H1 (cell line): ENCODE measurements around the gene LRRC49. TPM values are rescaled to one million over a fixed set of nuclear protein-coding genes. Genes with fewer than 3 reads are reported as not detected.

Source experiments
- CTCF ChIA-PET: fragments of 300-600 bp; sonication (Branson Sonifier 250); formaldehyde crosslinking; loops from one replicate; lab custom pipeline; 2021; ENCODE audit not compliant: partially characterized antibody; lab: Charles Lee
- POLR2A ChIA-PET: fragments of 300-600 bp; sonication (Branson Sonifier 250); formaldehyde crosslinking; loops from one replicate; lab custom pipeline; 2021; ENCODE audit warnings: inconsistent platforms; ENCODE audit not compliant: partially characterized antibody; lab: Charles Lee
- DNase-seq, 2 experiments: peaks; one replicate each; pipeline versions ENCODE4 v3.0.0 to v3.0.0-alpha.2; 2010 to 2022; ENCODE audit warnings: low spot score in 2 of 2, low read depth in 1 of 2, mixed read lengths in 1 of 2
- FAIRE-seq: peaks from 2 replicates; lab custom pipeline; 2011; peaks lifted over from hg19 to GRCh38; lab: Jason Lieb, UNC
- H2AFZ ChIP-seq: 2 replicates; pipeline ENCODE4 v1.8.1; 2012; ENCODE audit warnings: low read length, inconsistent platforms
- H2AK5ac ChIP-seq: 2 replicates; pipeline ENCODE4 v1.6.1; 2013; ENCODE audit warnings: low read depth, low read length
- H2BK120ac ChIP-seq: replicated peaks from 2 replicates; pipeline ENCODE3; 2013; ENCODE audit warnings: low read depth, low read length, inconsistent platforms
- H2BK12ac ChIP-seq: 2 replicates; pipeline ENCODE4 v1.6.1; 2013; ENCODE audit warnings: low read depth, low read length
- H2BK15ac ChIP-seq: 2 replicates; pipeline ENCODE4 v1.6.1; 2013; ENCODE audit warnings: low read length
- H2BK20ac ChIP-seq: 2 replicates; pipeline ENCODE4 v1.6.1; 2013; ENCODE audit warnings: low read length
- H2BK5ac ChIP-seq: 2 replicates; pipeline ENCODE4 v1.6.1; 2013; ENCODE audit warnings: low read depth, low read length
- H3K14ac ChIP-seq: 2 replicates; pipeline ENCODE4 v1.6.1; 2013; ENCODE audit warnings: inconsistent platforms; ENCODE audit not compliant: insufficient read length
- H3K18ac ChIP-seq: 2 replicates; pipeline ENCODE4 v1.6.1; 2013; ENCODE audit warnings: low read length; ENCODE audit errors: extremely low read depth
- H3K23ac ChIP-seq: 2 replicates; pipeline ENCODE4 v1.6.1; 2013; ENCODE audit warnings: inconsistent platforms; ENCODE audit not compliant: insufficient read length
- H3K23me2 ChIP-seq: 2 replicates; pipeline ENCODE4 v1.6.1; 2013; ENCODE audit warnings: low read depth, low read length
- H3K27ac ChIP-seq: 2 replicates; pipeline ENCODE4 v1.6.1; 2011; ENCODE audit warnings: low read depth, low read length, inconsistent platforms
- H3K27me3 ChIP-seq, 4 experiments: replicated peaks in 1 of 4; 1 replicate in 1 of 4; 2 replicates in 3 of 4; pipeline versions ENCODE4 v1.6.1 to v1.8.1; 2011 to 2013; ENCODE audit warnings: low read length in 3 of 4, mild to moderate bottlenecking in 3 of 4, inconsistent platforms in 2 of 4, mixed read lengths in 2 of 4, moderate library complexity in 1 of 4; ENCODE audit not compliant: control insufficient read depth in 3 of 4, insufficient read depth in 3 of 4; ENCODE audit errors: extremely low read depth in 1 of 4
- H3K36me3 ChIP-seq, 4 experiments: 2 replicates each; pipeline versions ENCODE4 v1.6.1 to v1.8.1; 2011 to 2013; ENCODE audit warnings: mild to moderate bottlenecking in 4 of 4, low read length in 3 of 4, moderate library complexity in 2 of 4, control low read depth in 1 of 4, inconsistent platforms in 1 of 4; ENCODE audit not compliant: insufficient read depth in 4 of 4, control insufficient read depth in 2 of 4
- H3K4ac ChIP-seq: replicated peaks from 2 replicates; pipeline ENCODE3; 2013; ENCODE audit warnings: low read length, low read depth, mixed read lengths, inconsistent platforms; ENCODE audit not compliant: insufficient read length
- H3K4me1 ChIP-seq, 4 experiments: replicated peaks in 1 of 4; 1 replicate in 1 of 4; 2 replicates in 3 of 4; pipeline versions ENCODE4 v1.6.1 to v1.8.1; 2011 to 2013; ENCODE audit warnings: low read length in 3 of 4, inconsistent platforms in 2 of 4, mixed read lengths in 1 of 4; ENCODE audit not compliant: insufficient read depth in 4 of 4, control insufficient read depth in 3 of 4
- H3K4me2 ChIP-seq, 2 experiments: 2 replicates each; pipeline versions ENCODE4 v1.6.1 to v1.8.1; 2011 to 2013; ENCODE audit warnings: low read depth in 2 of 2, low read length in 2 of 2, control low read depth in 1 of 2, inconsistent platforms in 1 of 2, mild to moderate bottlenecking in 1 of 2; ENCODE audit not compliant: insufficient read depth in 1 of 2
- H3K4me3 ChIP-seq, 4 experiments: fragments of 200-600, 300-600 bp in 1 of 4; sonication (generic), shearing (Covaris generic), sonication (Bioruptor Twin) in 1 of 4; 2 replicates each; pipeline versions ENCODE4 v1.5.1 to v1.8.1; 2011 to 2016; ENCODE audit warnings: low read length in 4 of 4, low read depth in 3 of 4, control low read depth in 2 of 4, inconsistent platforms in 2 of 4, mild to moderate bottlenecking in 2 of 4, mixed read lengths in 1 of 4, moderate library complexity in 1 of 4; ENCODE audit not compliant: insufficient read depth in 2 of 4; ENCODE audit errors: extremely low read depth in 1 of 4
- H3K56ac ChIP-seq: replicated peaks from 2 replicates; pipeline ENCODE3; 2013; ENCODE audit warnings: low read depth, mild to moderate bottlenecking, mixed read lengths, low read length, inconsistent platforms; ENCODE audit not compliant: insufficient read length
- H3K79me1 ChIP-seq: 2 replicates; pipeline ENCODE4 v1.6.1; 2013; ENCODE audit warnings: low read depth, low read length, control low read depth
- H3K79me2 ChIP-seq, 2 experiments: 2 replicates each; pipeline versions ENCODE4 v1.6.1 to v1.8.1; 2012 to 2013; ENCODE audit warnings: low read length in 2 of 2, mild to moderate bottlenecking in 2 of 2, inconsistent platforms in 1 of 2; ENCODE audit not compliant: insufficient read depth in 2 of 2, control insufficient read depth in 1 of 2
- H3K9ac ChIP-seq, 4 experiments: replicated peaks in 1 of 4; 1 replicate in 1 of 4; 2 replicates in 3 of 4; pipeline versions ENCODE4 v1.6.1 to v1.8.1; 2011 to 2013; ENCODE audit warnings: low read depth in 3 of 4, low read length in 3 of 4, control low read depth in 2 of 4, mild to moderate bottlenecking in 2 of 4, moderate library complexity in 2 of 4, inconsistent platforms in 1 of 4; ENCODE audit errors: extremely low read depth in 1 of 4
- H3K9me3 ChIP-seq, 2 experiments: 2 replicates each; pipeline versions ENCODE4 v1.6.1 to v1.8.1; 2012 to 2013; ENCODE audit warnings: mild to moderate bottlenecking in 2 of 2, moderate library complexity in 2 of 2, control low read depth in 1 of 2, inconsistent platforms in 1 of 2, low read depth in 1 of 2, low read length in 1 of 2, mixed read lengths in 1 of 2; ENCODE audit not compliant: insufficient read depth in 2 of 2
- H4K20me1 ChIP-seq, 2 experiments: replicated peaks in 1 of 2; 2 replicates each; pipeline versions ENCODE3 to v1.8.1; 2011 to 2013; ENCODE audit warnings: inconsistent platforms in 2 of 2, low read length in 2 of 2, mild to moderate bottlenecking in 1 of 2; ENCODE audit not compliant: insufficient read depth in 2 of 2, control insufficient read depth in 1 of 2
- H4K5ac ChIP-seq: 2 replicates; pipeline ENCODE4 v1.6.1; 2013; ENCODE audit warnings: low read length, low read depth, mixed read lengths, inconsistent platforms; ENCODE audit not compliant: insufficient read length
- H4K8ac ChIP-seq: 2 replicates; pipeline ENCODE4 v1.8.0; 2013; ENCODE audit warnings: mild to moderate bottlenecking, moderate library complexity, low read length, inconsistent platforms; ENCODE audit not compliant: insufficient read depth; ENCODE audit errors: extremely low read depth
- H4K91ac ChIP-seq: replicated peaks from 2 replicates; pipeline ENCODE3; 2013; ENCODE audit warnings: low read length, mixed read lengths, inconsistent platforms; ENCODE audit not compliant: insufficient read length
- ASH2L ChIP-seq: fragments of 200-600, 300-600 bp; sonication (generic); IDR thresholded peaks from one replicate; pipeline ENCODE4 v1.7.1; 2017; ENCODE audit warnings: low read length
- BRCA1 ChIP-seq: IDR thresholded peaks from 2 replicates; pipeline ENCODE4 v1.6.1; 2012; ENCODE audit warnings: low read depth, low read length, improper control_type of control experiment
- CBX8 ChIP-seq: fragments of 300-800, 300-1000 bp; sonication (generic); IDR thresholded peaks from 2 replicates; pipeline ENCODE4 v1.7.1; 2016; ENCODE audit warnings: low read depth, low read length, borderline replicate concordance
- EGR1 ChIP-seq: IDR thresholded peaks from 2 replicates; pipeline ENCODE4 v1.6.1; 2011; ENCODE audit warnings: low read depth, low read length, borderline replicate concordance
- EP300 ChIP-seq, 2 experiments: IDR thresholded peaks; 1 replicate in 1 of 2; 2 replicates in 1 of 2; pipeline ENCODE4 v1.6.1; 2011 to 2012; ENCODE audit warnings: low read depth in 2 of 2, low read length in 2 of 2, mild to moderate bottlenecking in 2 of 2, borderline replicate concordance in 1 of 2, inconsistent platforms in 1 of 2, moderate library complexity in 1 of 2
- FOSL1 ChIP-seq: IDR thresholded peaks from 2 replicates; pipeline ENCODE4 v1.6.1; 2011; ENCODE audit warnings: mild to moderate bottlenecking, low read depth, low read length, moderate library complexity; ENCODE audit not compliant: insufficient read depth
- KDM4A ChIP-seq: IDR thresholded peaks from one replicate; pipeline ENCODE4 v1.7.1; 2012; ENCODE audit warnings: low read depth, mild to moderate bottlenecking, moderate library complexity, low read length, inconsistent platforms; ENCODE audit not compliant: severe bottlenecking
- POU5F1 ChIP-seq: IDR thresholded peaks from 2 replicates; pipeline ENCODE4 v1.6.1; 2011; ENCODE audit warnings: low read depth, mild to moderate bottlenecking, low read length, moderate library complexity
- RAD21 ChIP-seq, 2 experiments: IDR thresholded peaks in 1 of 2; conservative IDR thresholded peaks in 1 of 2; 2 replicates each; pipeline ENCODE4 v1.6.1; 2011; ENCODE audit warnings: low read depth in 2 of 2, low read length in 2 of 2, improper control_type of control experiment in 1 of 2, inconsistent platforms in 1 of 2, mild to moderate bottlenecking in 1 of 2, moderate library complexity in 1 of 2
- SIN3A ChIP-seq, 2 experiments: IDR thresholded peaks in 1 of 2; conservative IDR thresholded peaks in 1 of 2; 2 replicates each; pipeline ENCODE4 v1.6.1; 2011 to 2012; ENCODE audit warnings: low read length in 2 of 2, improper control_type of control experiment in 1 of 2, low read depth in 1 of 2, mild to moderate bottlenecking in 1 of 2
- SP4 ChIP-seq: IDR thresholded peaks from 2 replicates; pipeline ENCODE4 v1.6.1; 2012; ENCODE audit warnings: low read length, inconsistent platforms
- WGBS, 2 experiments: shearing (Covaris generic) in 1 of 2; methylation state at CpG; one replicate each; pipeline versions ENCODE4 v1.1.6 to v1.1.7; 2013 to 2015; ENCODE audit warnings: low lambda C conversion rate in 2 of 2, mixed read lengths in 2 of 2, inconsistent platforms in 1 of 2, low coverage in 1 of 2, missing lambda C conversion rate in 1 of 2; ENCODE audit not compliant: insufficient replicate concordance in 2 of 2, insufficient coverage in 1 of 2, insufficient read length in 1 of 2; ENCODE audit errors: extremely low coverage in 1 of 2, missing lambda C conversion rate in 1 of 2; 5-methylcytosine and 5-hydroxymethylcytosine counted together
- polyA plus RNA-seq, 7 experiments: library from polyadenylated mRNA; depleted of rRNA in 3 of 7; stranded (reverse) in 5 of 7; unstranded in 2 of 7; fragments of >200 nt in 5 of 7; fragments of 200-250 nt in 2 of 7; gene quantifications; 1 replicate in 5 of 7; 2 replicates in 1 of 7; 4 replicates in 1 of 7; pipeline versions ENCODE4 v1.2.1 to v1.2.3, GENCODE V29; 2011 to 2013; ENCODE audit warnings: missing spikeins in 2 of 7, mixed read lengths in 2 of 7
- total RNA-seq: library from RNA; stranded (reverse); fragmentation: NEBNext Ultra II Directional; extraction: Animal tissue kit (Norgen Biotek cat#: 25700); gene quantifications from 2 replicates; pipeline ENCODE4 v1.2.1, GENCODE V29; 2021
- TF ChIP-seq, protein P1 (sequence below): IDR thresholded peaks from 2 replicates; pipeline ENCODE4 v1.6.1; 2012; ENCODE audit warnings: inconsistent platforms
- TF ChIP-seq, protein P2 (sequence below): IDR thresholded peaks from 2 replicates; pipeline ENCODE4 v1.6.1; 2012; ENCODE audit warnings: inconsistent platforms

The LRRC49 gene
- total and polyA plus RNA-seq, 2 of the 8 experiments (the other 6 are each of a cell fraction or from before 2014, with no cell fraction given), result 5.0 to 10.4 TPM

DNA sequence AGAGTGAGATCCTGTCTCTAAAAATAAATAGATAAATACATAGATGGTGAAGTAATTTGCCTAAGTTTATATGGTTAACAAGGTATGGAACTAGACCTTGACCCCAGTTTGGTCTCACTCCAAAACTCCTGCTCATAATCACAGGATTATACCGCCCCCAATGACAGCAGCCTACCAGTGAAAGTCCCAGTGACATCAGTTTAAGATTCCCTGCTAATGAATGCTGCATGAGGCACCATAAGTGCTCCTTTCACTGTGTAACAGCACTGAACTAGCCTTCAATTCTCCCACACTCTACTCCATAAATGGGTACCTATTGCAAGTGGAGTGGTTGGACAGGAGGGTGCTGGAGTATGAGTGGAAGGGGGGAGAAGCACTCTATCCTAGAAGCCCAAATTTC, 199.0 kb downstream of the LRRC49 start:
- H3K4me1 ChIP-seq, result no peaks in the 10 kb centered on the region
- no peak for TF ChIP-seq FOSL1
- TF ChIP-seq ASH2L, result no peak
- no peak for TF ChIP-seq SP4
- no peak for TF ChIP-seq SIN3A (conservative IDR thresholded peaks at IDR 0.05 in 1 of 2, IDR thresholded peaks at IDR 0.05 in 1 of 2; ENCODE audit: low read depth in 1 of 2, low read length in 2 of 2)
- TF ChIP-seq CBX8, result no peak
- TF ChIP-seq, protein P1, sequence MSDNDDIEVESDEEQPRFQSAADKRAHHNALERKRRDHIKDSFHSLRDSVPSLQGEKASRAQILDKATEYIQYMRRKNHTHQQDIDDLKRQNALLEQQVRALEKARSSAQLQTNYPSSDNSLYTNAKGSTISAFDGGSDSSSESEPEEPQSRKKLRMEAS, result no peak
- no peak for TF ChIP-seq RAD21 (IDR thresholded peaks at IDR 0.05 in 1 of 2, conservative IDR thresholded peaks at IDR 0.05 in 1 of 2; ENCODE audit: low read depth in 2 of 2, low read length in 2 of 2)
- TF ChIP-seq, protein P2, sequence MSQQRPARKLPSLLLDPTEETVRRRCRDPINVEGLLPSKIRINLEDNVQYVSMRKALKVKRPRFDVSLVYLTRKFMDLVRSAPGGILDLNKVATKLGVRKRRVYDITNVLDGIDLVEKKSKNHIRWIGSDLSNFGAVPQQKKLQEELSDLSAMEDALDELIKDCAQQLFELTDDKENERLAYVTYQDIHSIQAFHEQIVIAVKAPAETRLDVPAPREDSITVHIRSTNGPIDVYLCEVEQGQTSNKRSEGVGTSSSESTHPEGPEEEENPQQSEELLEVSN, result no peak
- TF ChIP-seq KDM4A, result no peak
- no peak for TF ChIP-seq BRCA1
- no peak for TF ChIP-seq POU5F1
- TF ChIP-seq EGR1, result no peak
- TF ChIP-seq EP300 (IDR thresholded peaks at IDR 0.05; ENCODE audit: borderline replicate concordance in 1 of 2, low read depth in 2 of 2, low read length in 2 of 2), result no peak
- H3K79me2 ChIP-seq, result no peaks in the 10 kb centered on the region
- H3K27me3 ChIP-seq, result peaks cover 0 to 9% (median 4%) of the 10 kb centered on the region in 4 experiments; a peak in 3 of 7 replicates
- H3K4ac ChIP-seq, result no peak overlapping the region
- no peaks in the 10 kb centered on the region for H3K79me1 ChIP-seq
- H2BK120ac ChIP-seq, result no peak overlapping the region
- WGBS, 2 experiments, result 82% methylated on average over 1 of the region's 1 CpG; no CpG with 5 or more reads in 1 of the 2 experiments
- CTCF ChIA-PET, result interaction anchor here (0.6 to 2.6 kb wide), 5 partner anchors 12 to 756 kb away, joined by 3 to 15 read pairs (median 4); no protein-coding TSS in a partner anchor
- no peak overlapping the region for H2AK5ac ChIP-seq
- H3K9me3 ChIP-seq, result no peaks in the 10 kb centered on the region
- H3K36me3 ChIP-seq, result no peaks in the 10 kb centered on the region
- no peaks in the 10 kb centered on the region for H3K23me2 ChIP-seq
- peak in 1 of 2 experiments; percentile 10 for DNase-seq
- no peaks in the 10 kb centered on the region for H4K20me1 ChIP-seq
- no peak overlapping the region for H2BK12ac ChIP-seq
- POLR2A ChIA-PET, result no interaction called here
- FAIRE-seq, result no peak
- H3K4me2 ChIP-seq, result no peak overlapping the region
- H3K23ac ChIP-seq, result no peak overlapping the region
- no peak overlapping the region for H4K8ac ChIP-seq
- no peak overlapping the region for H2AFZ ChIP-seq
- H3K4me3 ChIP-seq, result no peak overlapping the region
- H3K14ac ChIP-seq, result no peak overlapping the region
- no peak overlapping the region for H2BK15ac ChIP-seq
- no peak overlapping the region for H3K27ac ChIP-seq
- no peak overlapping the region for H3K56ac ChIP-seq
- H2BK5ac ChIP-seq, result no peak overlapping the region
- H3K9ac ChIP-seq, result no peak overlapping the region
- H4K5ac ChIP-seq, result no peak overlapping the region
- no peak overlapping the region for H4K91ac ChIP-seq
- no peak overlapping the region for H3K18ac ChIP-seq
- no peak overlapping the region for H2BK20ac ChIP-seq
